Measurements from ENCODE around the gene TMEM17. TPM values are rescaled to one million over a fixed set of nuclear protein-coding genes. Genes with fewer than 3 reads are reported as not detected.

TMEM17 gene
- polyA plus RNA-seq, 1 of the 3 experiments (the other 2 are of a cell fraction): 5.5 TPM

GRCh38 chr2:62452701-62453454, 53.1 kb downstream of the TMEM17 start:
- Histone ChIP-seq H3K9me2 (no peaks in the 10 kb centered on the region), H3K9ac (no peak overlapping the region), H3K4me1 (ENCODE audit: control insufficient read depth in 1 of 2, insufficient read depth in 2 of 2, low read depth in 1 of 2, low read length in 1 of 2) (peaks cover 0 to 9% of the 10 kb centered on the region in 2 experiments; a peak in 1 of 4 replicates), H3K4me3 (ENCODE audit: low read depth in 2 of 2, low read length in 1 of 2) (no peak overlapping the region), H3K79me2 (ENCODE audit: insufficient read depth) (no peaks in the 10 kb centered on the region), H3K27me3 (ENCODE audit: insufficient read depth) (no peaks in the 10 kb centered on the region), H3K4me2 (no peak overlapping the region), H3F3A (replicated peaks; ENCODE audit: insufficient read depth) (no peaks in the 10 kb centered on the region), H4K20me1 (ENCODE audit: insufficient read depth) (no peaks in the 10 kb centered on the region), H3K9me3 (no peaks in the 10 kb centered on the region), H2AFZ (ENCODE audit: low read depth) (no peak overlapping the region), H3K27ac (ENCODE audit: low read depth in 2 of 2, low read length in 1 of 2) (no peak overlapping the region), H3K36me3 (replicated peaks in 1 of 2; ENCODE audit: control insufficient read depth in 1 of 2, insufficient read depth in 2 of 2, low read length in 1 of 2) (no peaks in the 10 kb centered on the region)
- no peak for TF ChIP-seq GATA2 (CRISPR knock-in tag; IDR thresholded peaks at IDR 0.05)
- no peak for TF ChIP-seq USF2 (IDR thresholded peaks at IDR 0.05; ENCODE audit: borderline replicate concordance, low read depth, low read length)
- TF ChIP-seq PBX3 (IDR thresholded peaks at IDR 0.05): no peak
- no peak for TF ChIP-seq POLR2AphosphoS5 (IDR thresholded peaks at IDR 0.05; ENCODE audit: low read depth, low read length)
- no peak for TF ChIP-seq MAX (IDR thresholded peaks at IDR 0.05; ENCODE audit: low read depth)
- TF ChIP-seq NRF1 (IDR thresholded peaks at IDR 0.05; ENCODE audit: low read depth, low read length): no peak
- TF ChIP-seq MEF2A (IDR thresholded peaks at IDR 0.05; ENCODE audit: borderline replicate concordance, low read depth): no peak
- TF ChIP-seq FOXM1 (IDR thresholded peaks at IDR 0.05; ENCODE audit: low read depth): no peak
- no peak for TF ChIP-seq USF1 (IDR thresholded peaks at IDR 0.05; ENCODE audit: borderline replicate concordance, low read depth)
- TF ChIP-seq MXI1 (IDR thresholded peaks at IDR 0.05; ENCODE audit: low read depth, low read length): no peak
- no peak for TF ChIP-seq EP300 (IDR thresholded peaks at IDR 0.05; ENCODE audit: borderline replicate concordance in 1 of 2, low read depth in 1 of 2, low read length in 1 of 2)
- TF ChIP-seq RCOR1 (IDR thresholded peaks at IDR 0.05; ENCODE audit: low read length): no peak
- TF ChIP-seq SIN3A (IDR thresholded peaks at IDR 0.05; ENCODE audit: borderline replicate concordance, low read depth, low read length): no peak
- TF ChIP-seq CHD2 (IDR thresholded peaks at IDR 0.05; ENCODE audit: low read length, partially characterized antibody): no peak
- 92% methylated on average over 6 of the region's 7 CpGs for WGBS (ENCODE audit: low lambda C conversion rate)
- CTCF ChIA-PET: interaction anchor here (0.7 to 14.0 kb wide), 2 partner anchors 320 to 1317 kb away, joined by 4 to 304 read pairs; no protein-coding TSS in a partner anchor
- POLR2A ChIA-PET: no interaction called here
- no peak for DNase-seq

Data from SK-N-SH (cell line).